Fibroblast of the aortic adventitia (primary cell): ENCODE measurements around the gene BBS7. TPM values are rescaled to one million over a fixed set of nuclear protein-coding genes. Genes with fewer than 3 reads are reported as not detected.

Experiments
- DNase-seq: peaks from one replicate; pipeline ENCODE4 v3.0.0-alpha.2; 2010; ENCODE audit warnings: low read depth
- H3K4me3 ChIP-seq: 2 replicates; pipeline ENCODE4 v1.5.1; 2011; ENCODE audit warnings: low read depth, mild to moderate bottlenecking, control low read depth, low read length, moderate library complexity
- CTCF ChIP-seq: IDR thresholded peaks from 2 replicates; pipeline ENCODE4 v1.5.1; 2011; ENCODE audit warnings: mild to moderate bottlenecking, low read length, control low read depth, inconsistent platforms; ENCODE audit not compliant: insufficient read depth
- total RNA-seq: library from RNA; depleted of rRNA; stranded (reverse); fragments of >200 nt; gene quantifications from 2 replicates; pipeline ENCODE4 v1.2.3, GENCODE V29; 2012; ENCODE audit warnings: low replicate concordance

The BBS7 gene
- total RNA-seq, 1 donor = 24.3 TPM

DNA sequence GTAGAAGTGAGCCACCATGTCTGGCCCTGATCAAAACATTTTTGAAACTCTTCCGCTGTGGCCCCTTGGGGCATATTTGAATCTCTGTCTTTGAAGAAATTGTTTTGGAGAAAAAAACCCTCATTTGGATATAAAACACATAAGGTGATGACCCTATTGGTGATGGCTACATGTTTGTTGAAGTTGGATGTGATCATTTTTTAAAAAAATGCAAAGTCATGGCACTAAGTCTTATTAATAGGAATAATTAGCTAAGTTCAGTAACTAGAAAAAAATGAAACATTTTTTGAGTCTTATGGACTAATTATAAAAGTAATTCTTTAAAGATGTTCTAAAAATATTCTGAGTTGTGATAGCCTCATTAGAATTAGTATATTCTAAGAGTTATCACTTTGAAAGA is 17.9 kb upstream of the BBS7 start:
- no peak overlapping the region for H3K4me3 ChIP-seq
- no peak for DNase-seq
- TF ChIP-seq CTCF = no peak

- TF ChIP-seq CTCF = no peak
- DNase-seq = no peak
- no peak overlapping the region for H3K4me3 ChIP-seq
Observed at GRCh38 chr4:121885115-121885514, 14.8 kb upstream of the BBS7 start.

DNA sequence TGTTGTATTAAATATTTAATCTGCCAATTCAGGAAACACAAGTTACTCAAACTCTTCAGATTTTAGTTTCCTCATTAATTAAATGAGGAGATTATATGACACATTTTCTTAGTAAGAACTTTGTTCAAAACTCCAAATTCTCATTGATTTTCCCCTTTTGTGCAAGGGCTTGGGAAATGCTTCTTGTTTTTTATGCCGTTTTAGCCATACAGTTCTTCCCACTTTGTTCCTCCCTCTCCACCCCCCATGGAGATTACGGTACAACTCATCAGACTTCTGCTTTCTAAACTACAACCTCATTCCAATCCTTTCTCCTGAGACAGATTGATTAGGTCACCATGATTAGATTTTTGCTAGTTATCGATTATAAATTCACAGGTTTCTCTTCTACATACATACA is 10.9 kb upstream of the BBS7 start:
- H3K4me3 ChIP-seq = no peak overlapping the region
- no peak for TF ChIP-seq CTCF
- DNase-seq = no peak

DNA sequence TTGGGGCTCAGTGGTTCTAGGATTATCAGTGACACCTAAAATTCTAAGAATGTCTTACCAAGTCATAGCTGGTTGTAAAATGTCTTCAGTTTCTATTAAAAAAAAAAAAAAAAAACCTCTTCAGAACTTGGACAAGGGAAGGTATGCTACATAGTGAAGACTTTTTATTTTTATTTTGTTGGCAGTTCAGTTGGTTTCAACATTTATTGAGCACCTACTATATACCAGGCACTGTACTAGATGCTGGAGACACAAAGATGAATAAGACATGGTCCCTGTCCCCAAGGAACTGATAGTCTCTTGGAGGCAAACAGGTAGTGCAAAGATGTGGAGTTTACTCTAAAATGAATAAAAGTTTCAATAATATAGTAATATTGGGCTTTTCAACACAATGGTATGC is 8.9 kb upstream of the BBS7 start:
- H3K4me3 ChIP-seq = no peak overlapping the region
- no peak for TF ChIP-seq CTCF
- no peak for DNase-seq

- TF ChIP-seq CTCF = no peak
- DNase-seq = no peak
- H3K4me3 ChIP-seq = no peak overlapping the region
Observed at GRCh38 chr4:121877041-121877773, 6.9 kb upstream of the BBS7 start.

GRCh38 chr4:121876070-121876469 is 5.8 kb upstream of the BBS7 start:
- no peak for DNase-seq
- no peak for TF ChIP-seq CTCF
- H3K4me3 ChIP-seq = no peak overlapping the region

- no peak overlapping the region for H3K4me3 ChIP-seq
- TF ChIP-seq CTCF = no peak
- DNase-seq = no peak
Observed at GRCh38 chr4:121875652-121876051, 5.4 kb upstream of the BBS7 start.
